T-cell (primary cell): ENCODE results near the gene RFLNA. TPM values are rescaled to one million over a fixed set of nuclear protein-coding genes. Genes with fewer than 3 reads are reported as not detected.

Source experiments
- ATAC-seq, 4 experiments: fragments of 200-7000 bp in 3 of 4; fragments of 150-1000 bp in 1 of 4; cut with Tn5 transposase; replicated peaks in 1 of 4; 1 replicate in 3 of 4; 2 replicates in 1 of 4; pipeline ENCODE4 v1.10.0; 2021; ENCODE audit warnings: moderate library complexity in 3 of 4, mild to moderate bottlenecking in 2 of 4, moderate number of reproducible peaks in 1 of 4
- CTCF ChIA-PET, 2 donors: fragments of 300-600 bp; sonication (Branson Sonifier 250); formaldehyde crosslinking; loops; one replicate each; lab custom pipeline; 2022; ENCODE audit warnings: antibody characterized with exemption in 2 of 2; lab: Charles Lee
- POLR2A ChIA-PET, 2 donors: fragments of 300-600 bp; sonication (Branson Sonifier 250); formaldehyde crosslinking; loops; one replicate each; lab custom pipeline; 2022; ENCODE audit warnings: antibody characterized with exemption in 2 of 2; lab: Charles Lee
- DNase-seq, 35 experiments: peaks; one replicate each; pipeline versions ENCODE4 v3.0.0 to v3.0.0-alpha.2; 2013 to 2023
- H3K27ac ChIP-seq: one replicate; pipeline ENCODE4 v1.5.1; 2013; ENCODE audit warnings: low read length
- H3K27me3 ChIP-seq, 2 experiments: replicated peaks in 1 of 2; 1 replicate in 1 of 2; 2 replicates in 1 of 2; pipeline versions ENCODE4 v1.6.1 to v1.7.0; 2013; ENCODE audit warnings: low read length in 1 of 2, mixed read lengths in 1 of 2; ENCODE audit not compliant: control insufficient read depth in 2 of 2, insufficient read depth in 2 of 2; ENCODE audit errors: extremely low read depth in 1 of 2
- H3K36me3 ChIP-seq, 2 donors: 1 replicate in 1 of 2; 2 replicates in 1 of 2; pipeline versions ENCODE4 v1.6.1 to v1.7.0; 2013; ENCODE audit warnings: low read length in 1 of 2; ENCODE audit not compliant: control insufficient read depth in 2 of 2, insufficient read depth in 1 of 2; ENCODE audit errors: extremely low read depth in 1 of 2
- H3K4me1 ChIP-seq, 2 experiments: 1 replicate in 1 of 2; 2 replicates in 1 of 2; pipeline versions ENCODE4 v1.6.1 to v1.7.0; 2013; ENCODE audit warnings: low read length in 2 of 2, mixed read lengths in 1 of 2; ENCODE audit not compliant: insufficient read depth in 2 of 2, control insufficient read depth in 1 of 2; ENCODE audit errors: extremely low read depth in 1 of 2
- H3K4me3 ChIP-seq, 2 donors: 1 replicate in 1 of 2; 2 replicates in 1 of 2; pipeline versions ENCODE4 v1.5.1 to v1.7.0; 2013; ENCODE audit warnings: mild to moderate bottlenecking in 2 of 2, low read length in 1 of 2, moderate library complexity in 1 of 2; ENCODE audit not compliant: control insufficient read depth in 1 of 2; ENCODE audit errors: extremely low read depth in 1 of 2
- H3K9me3 ChIP-seq: 2 replicates; pipeline ENCODE4 v1.7.0; 2013
- H3K27ac Mint-ChIP-seq, 2 donors: one replicate each; pipeline ENCODE4 v1.8.0; 2020 to 2021; ENCODE audit warnings: mild to moderate bottlenecking in 2 of 2, mixed read lengths in 2 of 2
- H3K27me3 Mint-ChIP-seq, 2 donors: one replicate each; pipeline ENCODE4 v1.8.0; 2021 to 2022; ENCODE audit warnings: mixed read lengths in 2 of 2
- H3K36me3 Mint-ChIP-seq: one replicate; pipeline ENCODE4 v1.8.0; 2021; ENCODE audit warnings: mixed read lengths
- H3K4me1 Mint-ChIP-seq, 3 donors: one replicate each; pipeline ENCODE4 v1.8.0; 2020 to 2022; ENCODE audit warnings: mixed read lengths in 3 of 3, mild to moderate bottlenecking in 1 of 3
- H3K4me3 Mint-ChIP-seq, 3 donors: one replicate each; pipeline ENCODE4 v1.8.0; 2020 to 2022; ENCODE audit warnings: mild to moderate bottlenecking in 3 of 3, mixed read lengths in 3 of 3, moderate library complexity in 3 of 3
- H3K9me3 Mint-ChIP-seq, 3 donors: one replicate each; pipeline ENCODE4 v1.8.0; 2020 to 2022; ENCODE audit warnings: mixed read lengths in 3 of 3
- WGBS: methylation state at CpG from one replicate; pipeline ENCODE4 v1.1.5; 2013; ENCODE audit warnings: missing lambda C conversion rate; ENCODE audit not compliant: insufficient coverage; 5-methylcytosine and 5-hydroxymethylcytosine counted together
- total RNA-seq, 35 experiments: library from RNA in 6 of 35; stranded (reverse) in 6 of 35; fragments of 120-200 nt in 1 of 35; gene quantifications; one replicate each; pipeline versions ENCODE4 v1.2.1 to v1.2.4 and lab custom pipeline; 2013 to 2026

RFLNA gene
- total RNA-seq, 5 donors from 2014 or later (not counting 1 experiment from before 2014, with no cell fraction given): not detected

DNA sequence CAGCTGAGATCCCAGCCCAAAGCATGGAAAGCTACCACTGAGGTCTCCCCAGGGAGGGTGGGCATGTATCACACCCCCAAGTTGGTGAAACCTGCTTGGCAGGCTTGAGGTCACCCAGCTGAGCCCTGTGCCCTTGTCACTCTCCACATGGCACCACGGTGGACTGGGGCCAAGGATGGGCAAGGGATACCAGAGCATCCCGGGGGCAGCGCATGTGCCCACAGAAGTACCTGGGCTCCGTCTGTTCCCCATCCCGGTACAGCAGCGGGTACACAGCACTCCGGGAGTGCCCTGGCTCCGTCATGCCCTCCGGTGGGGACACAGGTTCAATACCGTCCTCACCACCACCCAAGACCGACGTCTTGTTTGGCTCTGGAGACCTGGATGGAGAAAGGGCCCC lies 38.0 kb downstream of the RFLNA start:
- Mint-ChIP-seq H3K27me3 (no peaks in the 10 kb centered on the region), H3K36me3 (peaks cover 46% of the 10 kb centered on the region), H3K27ac (no peak overlapping the region), H3K4me1 (no peaks in the 10 kb centered on the region), H3K4me3 (no peak overlapping the region), H3K9me3 (no peaks in the 10 kb centered on the region)
- H3K27me3 ChIP-seq: no peaks in the 10 kb centered on the region
- ChIA-PET CTCF (no interaction called here), POLR2A (no interaction called here)
- H3K4me1 ChIP-seq: no peaks in the 10 kb centered on the region
- DNase-seq (no peak), ATAC-seq (no peak)
- H3K4me3 ChIP-seq: no peak overlapping the region
- WGBS: 98% methylated on average over 12 of the region's 12 CpGs
- peaks cover 42 to 77% of the 10 kb centered on the region in 2 donors for H3K36me3 ChIP-seq
- H3K9me3 ChIP-seq: no peaks in the 10 kb centered on the region
- no peak overlapping the region for H3K27ac ChIP-seq

DNA sequence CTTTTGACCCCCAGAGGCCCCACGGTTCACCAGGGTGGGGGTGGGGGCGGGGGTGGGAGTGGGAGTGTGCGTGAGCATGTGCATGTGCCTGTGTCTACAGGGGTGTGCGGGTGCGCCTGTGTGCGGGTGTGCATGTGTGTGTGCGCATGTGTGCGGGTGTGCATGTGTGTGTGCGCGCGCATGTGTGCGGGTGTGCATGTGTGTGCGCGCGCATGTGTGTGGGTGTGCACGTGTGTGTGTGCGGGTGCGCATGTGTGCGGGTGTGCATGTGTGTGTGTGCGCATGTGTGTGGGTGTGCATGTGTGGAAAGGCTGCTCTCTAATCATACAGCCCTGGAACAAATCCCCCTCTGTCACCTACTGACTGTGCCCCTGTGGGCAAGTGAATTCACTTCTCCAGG lies 38.8 kb downstream of the RFLNA start:
- ChIA-PET CTCF (interaction anchor here in 1 of 2 donors (0.6 kb wide), 1 partner anchor 613 kb away, joined by 3 read pairs; no protein-coding TSS in a partner anchor), POLR2A (no interaction called here)
- Histone ChIP-seq H3K4me3 (no peak overlapping the region), H3K27ac (no peak overlapping the region), H3K36me3 (peaks cover 42 to 73% of the 10 kb centered on the region in 2 donors), H3K27me3 (no peaks in the 10 kb centered on the region), H3K4me1 (no peaks in the 10 kb centered on the region), H3K9me3 (no peaks in the 10 kb centered on the region)
- ATAC-seq: peak in 1 of 4 experiments; percentile 27
- Mint-ChIP-seq H3K9me3 (no peaks in the 10 kb centered on the region), H3K36me3 (peaks cover 48% of the 10 kb centered on the region), H3K4me3 (no peak overlapping the region), H3K27me3 (no peaks in the 10 kb centered on the region), H3K4me1 (no peaks in the 10 kb centered on the region), H3K27ac (no peak overlapping the region)
- DNase-seq: no peak
- WGBS: 95% methylated on average over 4 of the region's 20 CpGs

DNA sequence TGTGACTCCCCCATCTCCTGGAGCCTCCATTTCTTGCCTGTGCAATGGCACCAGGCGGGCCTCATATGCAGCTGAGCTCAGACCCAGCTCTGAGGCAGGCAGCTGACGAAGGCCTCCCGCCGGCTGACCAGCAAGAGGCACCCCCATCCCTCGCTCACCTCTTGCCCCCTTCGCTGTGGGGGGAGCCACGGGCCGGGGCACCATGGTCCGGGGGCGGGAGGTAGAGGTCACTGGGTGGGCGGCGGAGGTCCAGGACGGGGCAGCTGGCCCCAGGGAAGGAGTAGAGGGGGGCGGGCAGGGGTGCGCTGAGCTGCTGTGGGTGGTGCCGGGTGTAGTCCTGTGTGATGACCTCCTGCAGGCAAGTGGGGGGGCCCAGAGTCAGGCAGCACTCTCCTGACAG lies 39.4 kb downstream of the RFLNA start:
- Mint-ChIP-seq H3K9me3 (no peaks in the 10 kb centered on the region), H3K36me3 (peaks cover 45% of the 10 kb centered on the region)
- no peak for ATAC-seq

DNA sequence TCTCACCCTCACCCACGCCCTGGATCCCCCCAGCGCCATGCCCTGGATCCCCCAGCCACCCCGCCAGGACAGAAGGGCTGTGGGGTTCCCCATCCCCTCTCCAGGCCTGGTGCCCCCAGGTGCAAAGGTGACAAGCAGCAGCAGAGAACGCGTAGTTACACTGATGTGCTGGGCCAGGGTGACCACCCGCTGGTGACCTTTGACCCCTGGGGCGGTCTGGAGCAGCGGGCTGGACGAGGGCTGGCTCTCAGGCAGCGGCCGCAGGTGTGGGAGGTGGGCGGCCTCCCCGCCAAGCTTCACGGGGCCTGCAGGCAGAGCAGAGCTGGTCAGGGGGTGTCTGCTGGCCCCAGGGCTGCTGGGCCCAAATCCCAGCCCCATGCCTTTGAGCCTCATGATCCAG lies 40.1 kb downstream of the RFLNA start:
- ChIA-PET CTCF (no interaction called here), POLR2A (no interaction called here)
- Histone ChIP-seq H3K4me1 (no peaks in the 10 kb centered on the region), H3K27ac (no peak overlapping the region), H3K9me3 (no peaks in the 10 kb centered on the region), H3K27me3 (no peaks in the 10 kb centered on the region), H3K36me3 (peaks cover 40 to 67% of the 10 kb centered on the region in 2 donors), H3K4me3 (no peak overlapping the region)
- Mint-ChIP-seq H3K9me3 (no peaks in the 10 kb centered on the region), H3K4me1 (no peaks in the 10 kb centered on the region), H3K36me3 (peaks cover 40% of the 10 kb centered on the region), H3K4me3 (no peak overlapping the region), H3K27me3 (no peaks in the 10 kb centered on the region), H3K27ac (no peak overlapping the region)
- DNase-seq: no peak
- ATAC-seq: no peak
- 97% methylated on average over 14 of the region's 14 CpGs for WGBS

More for the DNA sequence above, 39.4 kb downstream of the RFLNA start:
- Mint-ChIP-seq H3K4me3 (no peak overlapping the region), H3K27ac (no peak overlapping the region), H3K4me1 (no peaks in the 10 kb centered on the region), H3K27me3 (no peaks in the 10 kb centered on the region)
- ChIA-PET CTCF (interaction anchor here in 1 of 2 donors (0.6 kb wide), 1 partner anchor 613 kb away, joined by 3 read pairs; no protein-coding TSS in a partner anchor), POLR2A (no interaction called here)
- Histone ChIP-seq H3K27ac (no peak overlapping the region), H3K27me3 (no peaks in the 10 kb centered on the region), H3K36me3 (peaks cover 42 to 69% of the 10 kb centered on the region in 2 donors), H3K4me3 (no peak overlapping the region), H3K9me3 (no peaks in the 10 kb centered on the region), H3K4me1 (no peaks in the 10 kb centered on the region)
- no peak for DNase-seq
- WGBS: 97% methylated on average over 12 of the region's 16 CpGs

DNA sequence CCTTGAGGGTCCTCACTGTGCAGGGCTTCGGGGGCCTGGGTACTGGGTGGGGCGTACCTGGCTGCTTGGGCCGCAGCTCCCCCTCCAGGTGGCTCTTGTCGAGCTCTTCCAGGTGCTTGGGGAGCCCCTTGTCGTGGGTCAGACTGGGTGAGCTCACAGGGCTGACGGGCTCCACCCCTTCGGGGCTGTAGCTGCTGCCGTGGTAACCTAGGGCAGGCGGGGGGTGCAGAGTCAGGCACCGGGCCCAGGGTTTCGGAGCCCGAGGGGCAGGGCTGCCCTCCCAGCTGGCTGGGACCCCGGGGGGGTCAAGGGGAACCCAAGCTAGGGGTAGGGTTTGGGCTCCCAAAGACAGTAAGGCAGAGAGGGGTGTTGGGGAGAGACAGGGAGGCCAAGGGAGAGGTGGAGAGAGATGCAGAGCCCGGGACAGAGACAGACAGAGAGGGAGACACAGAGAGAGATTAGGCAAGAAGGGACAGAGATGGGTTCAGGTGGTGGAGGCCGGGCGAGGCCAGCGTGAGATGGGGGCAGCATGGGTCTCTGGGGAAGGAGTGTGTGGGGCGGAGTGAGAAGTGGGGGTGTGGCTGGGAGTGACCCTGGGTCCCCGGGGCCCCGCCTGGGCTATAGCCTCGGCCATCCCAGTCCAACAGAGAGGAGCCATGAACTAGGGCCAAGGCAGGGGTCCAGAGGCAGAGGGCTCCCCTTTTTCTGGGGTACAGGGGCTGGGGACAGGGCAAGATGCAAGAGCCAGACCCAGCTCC lies 40.7 kb downstream of the RFLNA start:
- H3K36me3 ChIP-seq: peaks cover 35 to 67% of the 10 kb centered on the region in 2 donors
- H3K4me3 ChIP-seq: no peak overlapping the region
- ATAC-seq (no peak), DNase-seq (no peak)
- ChIA-PET CTCF (no interaction called here), POLR2A (no interaction called here)
- no peaks in the 10 kb centered on the region for H3K27me3 ChIP-seq
- Mint-ChIP-seq H3K36me3 (peaks cover 38% of the 10 kb centered on the region), H3K4me3 (no peak overlapping the region), H3K27me3 (no peaks in the 10 kb centered on the region), H3K27ac (no peak overlapping the region), H3K9me3 (no peaks in the 10 kb centered on the region), H3K4me1 (no peaks in the 10 kb centered on the region)
- WGBS: 97% methylated on average over 21 of the region's 21 CpGs
- no peaks in the 10 kb centered on the region for H3K4me1 ChIP-seq
- H3K9me3 ChIP-seq: no peaks in the 10 kb centered on the region
- H3K27ac ChIP-seq: no peak overlapping the region

DNA sequence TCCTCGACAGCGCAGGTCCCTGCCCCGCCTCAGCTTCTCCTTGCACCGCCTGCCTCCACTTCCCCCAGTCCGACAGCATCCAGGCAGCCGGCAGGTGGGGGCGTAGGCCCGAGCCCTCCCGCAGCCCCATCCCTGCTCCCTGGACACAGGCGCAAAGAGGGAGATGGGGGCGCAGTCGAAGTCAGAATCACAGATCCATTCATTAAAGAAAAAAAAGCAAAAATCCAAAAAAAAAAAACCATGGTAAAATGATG lies 41.2 kb downstream of the RFLNA start:
- H3K4me1 ChIP-seq: no peaks in the 10 kb centered on the region
- ATAC-seq (no peak), DNase-seq (no peak)
- no peak overlapping the region for H3K27ac ChIP-seq
- peaks cover 42% of the 10 kb centered on the region for H3K36me3 Mint-ChIP-seq
- no peaks in the 10 kb centered on the region for H3K9me3 ChIP-seq
- H3K9me3 Mint-ChIP-seq: no peaks in the 10 kb centered on the region
- WGBS: 97% methylated on average over 6 of the region's 12 CpGs
- no peak overlapping the region for H3K4me3 Mint-ChIP-seq
- CTCF ChIA-PET: no interaction called here
- no peak overlapping the region for H3K4me3 ChIP-seq
- no peaks in the 10 kb centered on the region for H3K27me3 Mint-ChIP-seq
- no peak overlapping the region for H3K27ac Mint-ChIP-seq
- peaks cover 35 to 70% of the 10 kb centered on the region in 2 donors for H3K36me3 ChIP-seq
- no peaks in the 10 kb centered on the region for H3K4me1 Mint-ChIP-seq
- no peaks in the 10 kb centered on the region for H3K27me3 ChIP-seq
- POLR2A ChIA-PET: no interaction called here
